ENCODE data around the gene FAM118A. TPM values are rescaled to one million over a fixed set of nuclear protein-coding genes. Genes with fewer than 3 reads are reported as not detected.
"Not testable (repeated sequence)": the region's sequence is repeated elsewhere in the genome, so short reads cannot be mapped to it uniquely, and the experiment has no call there.

The FAM118A gene
- total RNA-seq, 1 experiment from 2014 or later = 38.4 TPM

GRCh38 chr22:45344334-45344733 is 34.6 kb downstream of the FAM118A start:
- in situ Hi-C loops (cut with HindIII; ENCODE audit: low sequenced_read_pairs) = no loop called here
- peak; percentile 18 for DNase-seq (ENCODE audit: low spot score)

DNA sequence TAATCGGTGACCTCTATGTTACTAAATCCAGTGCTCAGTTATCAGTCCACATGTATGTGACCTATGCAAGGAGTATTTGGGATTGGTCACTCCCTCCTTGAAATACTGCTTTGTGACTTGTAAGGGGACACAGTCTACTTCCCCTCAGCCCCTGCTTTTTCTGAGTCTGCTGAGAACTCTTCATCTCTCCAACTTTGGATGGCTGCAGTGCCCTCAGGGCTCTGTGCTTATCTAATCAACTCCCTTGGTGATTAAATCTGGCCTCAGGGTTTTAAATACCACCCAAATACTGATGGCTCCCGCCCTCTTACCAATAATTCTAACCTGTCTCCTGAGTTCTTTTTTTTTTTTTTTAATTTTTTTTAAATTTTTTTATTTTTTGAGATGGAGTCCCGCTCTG is 40.2 kb downstream of the FAM118A start:
- in situ Hi-C loops (cut with HindIII; ENCODE audit: low sequenced_read_pairs) = no loop called here
- no peak for DNase-seq (ENCODE audit: low spot score)

GRCh38 chr22:45351956-45352355 is 42.2 kb downstream of the FAM118A start:
- no peak for DNase-seq (ENCODE audit: low spot score)
- in situ Hi-C loops (cut with HindIII; ENCODE audit: low sequenced_read_pairs) = no loop called here

DNA sequence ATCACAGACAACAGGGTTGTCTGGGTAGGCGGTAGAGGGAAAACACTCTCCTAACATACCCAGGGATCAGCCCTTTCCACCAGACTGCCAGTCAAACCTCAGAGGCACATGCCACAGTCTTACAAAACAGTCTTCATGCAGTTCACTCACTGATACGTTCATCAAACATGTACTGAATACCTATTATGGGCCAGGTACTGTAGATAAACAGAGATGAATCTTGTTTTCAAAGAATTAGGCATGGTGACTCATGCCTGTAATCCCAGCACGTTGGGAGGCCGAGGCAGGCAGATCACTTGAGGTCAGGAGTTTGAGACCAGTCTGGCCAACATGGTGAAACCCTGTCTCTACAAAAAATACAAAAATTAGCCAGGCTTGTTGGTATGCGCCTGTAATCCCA is 43.0 kb downstream of the FAM118A start:
- DNase-seq (ENCODE audit: low spot score); in situ Hi-C loops (cut with HindIII; ENCODE audit: low sequenced_read_pairs): not testable (repeated sequence)

DNA sequence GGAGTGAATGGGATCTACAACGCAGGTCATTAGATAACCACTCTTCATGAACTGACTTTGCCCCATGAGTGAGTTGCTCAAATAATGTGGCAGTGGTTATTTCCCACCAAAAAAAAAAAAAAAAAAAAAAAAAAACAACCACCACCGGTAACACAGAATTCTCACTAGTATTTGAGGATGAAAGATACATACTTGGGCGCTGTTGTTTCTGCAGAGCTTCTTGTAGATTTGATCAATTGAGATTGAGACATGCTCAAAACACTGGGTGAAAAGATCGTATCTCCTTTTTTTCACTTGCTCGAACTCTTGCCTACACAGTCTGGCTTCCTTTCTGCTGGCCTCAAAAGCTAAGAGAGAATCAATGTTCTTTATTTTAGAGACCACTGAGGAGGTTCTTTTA is 44.1 kb downstream of the FAM118A start:
- DNase-seq (ENCODE audit: low spot score) = no peak
- in situ Hi-C loops (cut with HindIII; ENCODE audit: low sequenced_read_pairs) = no loop called here

GRCh38 chr22:45357490-45357889 is 47.8 kb downstream of the FAM118A start:
- in situ Hi-C loops (cut with HindIII; ENCODE audit: low sequenced_read_pairs) = no loop called here
- DNase-seq (ENCODE audit: low spot score) = no peak

- DNase-seq (ENCODE audit: low spot score) = no peak
- in situ Hi-C loops (cut with HindIII; ENCODE audit: low sequenced_read_pairs) = no loop called here
Observed at GRCh38 chr22:45358127-45358526, 48.4 kb downstream of the FAM118A start.

DNA sequence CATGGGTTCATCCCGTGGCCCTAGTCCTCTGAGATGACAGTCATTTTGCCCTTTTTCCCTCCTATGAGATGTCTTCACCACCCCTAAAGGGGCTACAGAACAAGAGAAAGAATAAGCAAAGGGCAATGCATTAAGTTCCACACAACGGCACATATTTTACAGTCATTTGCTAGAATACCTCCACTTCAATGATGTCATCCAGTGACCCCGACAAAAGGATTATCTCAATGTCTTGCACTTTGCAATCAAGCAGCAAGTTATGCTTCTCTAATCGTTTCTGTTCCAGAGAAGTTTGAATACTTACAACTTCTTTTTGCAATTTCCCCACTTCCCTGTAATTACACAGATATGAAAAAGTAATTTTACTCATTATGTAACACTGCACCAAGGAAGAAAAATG is 49.9 kb downstream of the FAM118A start:
- no peak for DNase-seq (ENCODE audit: low spot score)
- in situ Hi-C loops (cut with HindIII; ENCODE audit: low sequenced_read_pairs) = no loop called here

GRCh38 chr22:45366713-45367112 is 57.0 kb downstream of the FAM118A start:
- in situ Hi-C loops (cut with HindIII; ENCODE audit: low sequenced_read_pairs) = no loop called here

GRCh38 chr22:45373592-45373991 is 63.9 kb downstream of the FAM118A start:
- in situ Hi-C loops (cut with HindIII; ENCODE audit: low sequenced_read_pairs); DNase-seq (ENCODE audit: low spot score): not testable (repeated sequence)

More at GRCh38 chr22:45366713-45367112, 57.0 kb downstream of the FAM118A start:
- DNase-seq (ENCODE audit: low spot score) = no peak

- DNase-seq (ENCODE audit: low spot score) = no peak
- in situ Hi-C loops (cut with HindIII; ENCODE audit: low sequenced_read_pairs) = no loop called here
Observed at GRCh38 chr22:45376009-45376408, 66.3 kb downstream of the FAM118A start.

DNA sequence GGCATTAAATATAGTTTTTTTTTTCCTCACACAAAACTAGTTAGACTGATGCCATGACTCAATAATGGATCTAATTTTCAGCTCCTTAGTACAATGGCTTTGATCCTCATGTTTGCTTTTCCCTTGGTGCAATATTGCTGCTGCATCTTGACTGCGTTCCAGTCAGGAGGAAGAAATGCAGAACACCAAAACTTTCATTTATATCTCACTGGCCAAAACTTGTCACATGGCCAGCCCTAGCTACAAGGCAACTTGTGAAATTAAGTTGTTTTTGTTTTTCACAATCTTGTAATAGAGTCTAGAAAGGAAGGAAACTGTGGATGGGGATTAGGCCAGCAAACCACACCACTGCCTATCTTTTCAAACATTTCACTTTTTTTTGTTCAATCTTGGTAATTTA is 67.0 kb downstream of the FAM118A start:
- in situ Hi-C loops (cut with HindIII; ENCODE audit: low sequenced_read_pairs) = no loop called here
- DNase-seq (ENCODE audit: low spot score) = no peak

DNA sequence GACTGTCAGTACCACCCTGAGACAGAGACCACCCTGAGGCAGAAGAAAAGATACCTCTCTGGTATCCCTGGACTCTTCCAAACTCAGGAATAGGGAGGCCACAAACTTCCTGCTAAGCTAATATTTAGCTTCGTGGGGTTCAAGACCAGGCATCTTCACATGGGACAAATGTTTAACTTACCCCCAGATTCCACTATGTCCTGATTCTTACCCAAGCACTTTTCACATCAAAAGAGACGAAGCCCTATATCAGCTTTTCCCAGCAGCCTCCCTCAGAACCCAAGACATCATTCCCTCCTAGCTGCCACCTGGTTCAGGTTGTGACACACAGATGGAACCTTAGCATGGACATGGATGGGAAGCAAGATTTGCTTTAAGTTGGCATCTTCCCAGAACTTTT is 71.6 kb downstream of the FAM118A start:
- in situ Hi-C loops (cut with HindIII; ENCODE audit: low sequenced_read_pairs) = no loop called here
- no peak for DNase-seq (ENCODE audit: low spot score)

DNA sequence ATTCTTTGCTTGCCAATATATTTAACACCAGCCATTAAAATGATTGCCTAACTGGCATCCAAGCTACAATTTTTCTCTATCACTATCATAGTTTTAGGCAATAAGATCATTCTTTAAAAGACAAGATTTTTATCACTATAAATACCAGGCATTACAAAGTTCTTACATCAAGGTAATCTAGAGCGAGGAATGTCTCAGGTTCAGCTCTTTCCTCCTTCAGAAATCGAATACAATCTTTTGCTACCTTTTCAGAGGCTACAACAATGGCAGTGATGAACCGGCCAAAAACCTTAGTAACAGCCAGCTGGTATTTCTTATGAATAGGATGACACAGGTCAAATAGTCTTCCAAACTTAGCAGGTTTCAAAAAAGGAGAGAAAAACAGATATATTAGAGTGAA is 79.8 kb downstream of the FAM118A start:
- no peak for DNase-seq (ENCODE audit: low spot score)
- in situ Hi-C loops (cut with HindIII; ENCODE audit: low sequenced_read_pairs) = no loop called here

Other genes with a start within 250 kb of the FAM118A start
- 46.0 and 51.9 TPM in 2 replicates for gene NUP50, start 146.0 kb upstream of the FAM118A start, total RNA-seq (2014; rRNA removed; shearing (Covaris generic))
- 32.8 and 71.4 TPM in 2 replicates for gene KIAA0930, start 69.0 kb upstream of the FAM118A start, total RNA-seq (2014; rRNA removed; shearing (Covaris generic))
- gene UPK3A, start 25.0 kb upstream of the FAM118A start, total RNA-seq (2014; rRNA removed; shearing (Covaris generic)) = not detected in 2 replicates
- gene SMC1B, start 103.7 kb downstream of the FAM118A start, total RNA-seq (2014; rRNA removed; shearing (Covaris generic)) = not detected in 2 replicates
- gene RIBC2, start 103.8 kb downstream of the FAM118A start, total RNA-seq (2014; rRNA removed; shearing (Covaris generic)) = 0.49 and 6.6 TPM in 2 replicates
- 97.6 and 128 TPM in 2 replicates for gene FBLN1, start 192.9 kb downstream of the FAM118A start, total RNA-seq (2014; rRNA removed; shearing (Covaris generic))

All from G401 (cell line).